ENCODE measurements around the gene ANK3.
A peak's percentile ranks its signal among the peaks of the same experiment; 100 is the strongest.

ANK3 gene

DNA sequence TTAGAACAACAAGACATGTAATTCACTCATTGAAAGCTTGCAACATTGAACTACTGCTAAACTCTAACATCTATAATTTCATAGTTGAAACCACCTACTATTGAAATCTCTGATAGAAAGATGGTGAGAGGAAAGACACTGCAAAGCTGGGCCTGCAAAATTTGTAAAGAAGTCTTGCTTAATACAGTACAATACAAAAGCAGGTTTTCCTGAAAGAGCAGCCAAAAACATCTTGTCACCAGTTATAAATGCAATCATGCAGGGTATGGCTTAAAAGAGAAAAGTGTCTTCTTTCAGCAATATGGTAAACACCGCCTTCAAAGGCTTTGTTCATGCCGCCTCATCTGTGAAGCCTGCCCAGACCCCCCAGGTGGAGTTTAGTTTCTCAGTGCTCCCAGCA lies 109.2 kb downstream of the ANK3 start:
- DNase-seq (ENCODE audit: low spot score), result no peak

DNA sequence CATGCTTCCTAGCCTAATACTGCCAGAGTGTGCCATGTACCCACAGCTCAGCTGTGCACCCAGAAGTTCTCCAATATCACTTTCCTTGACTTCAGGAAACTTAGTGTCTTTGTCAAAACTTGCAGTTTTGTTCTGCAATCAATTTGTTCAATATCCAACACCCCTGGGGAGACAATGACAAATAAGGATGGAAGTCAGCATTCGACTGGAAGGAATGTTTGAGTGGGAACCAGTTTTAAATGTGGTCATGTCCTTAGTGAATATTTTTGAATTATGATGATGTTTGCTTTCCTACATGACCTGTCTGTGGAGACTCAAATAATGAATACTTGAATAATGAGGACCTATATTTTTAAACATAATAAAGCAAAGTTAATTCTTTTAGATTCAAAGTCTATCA lies 112.0 kb downstream of the ANK3 start:
- no peak for DNase-seq (ENCODE audit: low spot score)

DNA sequence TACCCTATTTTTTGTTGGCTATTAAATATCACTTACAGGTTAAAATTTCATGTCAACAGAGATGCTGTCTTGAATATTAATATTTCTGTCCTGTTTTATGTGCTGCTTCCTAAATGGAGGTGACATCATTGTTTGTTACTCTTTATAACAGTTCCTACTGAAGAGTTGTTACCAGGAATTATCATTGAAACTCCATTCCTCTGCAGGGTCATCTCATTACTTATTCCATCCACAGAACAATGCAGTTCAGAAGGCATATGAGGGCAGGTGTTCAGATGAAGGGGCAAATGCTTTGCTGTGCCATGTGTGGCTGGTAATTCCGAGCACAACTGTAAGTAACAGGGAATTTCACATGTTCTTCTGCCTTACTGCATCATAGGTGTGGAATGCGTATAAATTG lies 113.4 kb downstream of the ANK3 start:
- DNase-seq (ENCODE audit: low spot score), result no peak

DNA sequence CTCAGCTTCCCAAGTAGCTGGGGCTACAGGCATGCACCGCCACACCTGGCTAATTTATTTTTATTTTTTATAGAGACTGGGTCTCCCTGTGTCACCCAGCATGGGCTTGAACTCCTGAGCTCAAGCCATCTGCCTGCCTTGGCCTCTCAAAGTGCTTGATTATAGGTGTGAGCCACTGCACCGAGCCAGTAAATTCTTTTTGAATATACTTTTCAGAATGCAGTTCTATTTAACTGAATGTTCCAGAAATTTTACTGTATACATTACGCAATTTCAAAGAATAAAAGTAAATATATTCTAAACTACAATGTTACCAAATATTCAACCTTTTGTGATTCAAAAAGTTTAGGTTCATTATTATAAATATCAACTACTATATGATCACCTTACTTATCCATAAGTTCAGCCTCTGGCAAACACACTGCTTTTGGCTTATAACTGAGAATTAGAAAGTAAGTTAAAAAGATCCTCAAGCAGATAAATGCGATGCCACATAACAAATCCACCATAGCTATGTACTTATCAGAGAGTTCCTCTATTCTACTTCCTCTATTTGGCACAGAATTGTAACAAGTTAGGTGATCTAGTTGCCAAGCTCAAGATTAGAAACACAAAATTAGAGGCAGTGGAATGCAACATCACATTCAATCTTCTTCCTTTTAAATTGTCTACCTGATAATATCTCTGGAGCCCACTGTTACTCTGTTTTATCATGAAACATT lies 118.2 kb downstream of the ANK3 start:
- peak; percentile 56 for DNase-seq (ENCODE audit: low spot score)

DNA sequence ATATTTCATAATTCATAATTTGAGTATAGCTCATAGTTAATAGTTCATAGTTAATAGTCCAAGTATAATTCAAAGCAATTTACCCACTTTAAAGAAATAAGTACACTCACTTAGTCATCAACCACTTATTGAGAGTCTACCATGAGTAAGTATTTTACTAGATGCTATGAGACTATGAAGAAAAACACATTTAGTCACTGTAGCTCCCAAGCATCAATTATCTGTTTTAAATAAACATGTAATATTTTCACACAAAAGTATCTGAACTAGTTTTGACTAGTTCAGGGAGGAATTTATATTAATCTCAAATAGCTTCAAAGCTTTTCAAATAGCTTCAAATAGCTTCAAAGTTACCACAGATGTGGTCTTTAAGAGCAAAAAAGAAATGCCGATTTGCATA lies 119.2 kb downstream of the ANK3 start:
- no peak for DNase-seq (ENCODE audit: low spot score)

DNA sequence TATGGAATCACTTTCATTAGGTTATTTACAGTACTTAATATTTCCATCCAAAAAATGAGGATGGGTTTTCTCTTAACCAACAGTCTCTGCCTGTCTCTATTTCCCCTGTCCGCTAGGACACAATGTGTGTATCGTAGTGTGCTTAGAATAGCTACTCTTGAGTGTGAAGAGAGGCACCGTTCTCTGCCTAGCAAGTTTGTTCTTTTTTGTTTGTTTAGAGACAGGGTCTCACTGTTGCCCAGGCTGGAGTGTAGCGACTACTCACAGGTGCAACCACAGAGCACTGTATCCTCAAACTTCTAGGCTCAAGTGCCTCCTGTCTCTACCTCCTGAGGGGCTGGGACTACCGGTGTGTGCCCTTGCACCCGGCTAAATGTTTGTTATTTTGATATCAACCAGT lies 121.9 kb downstream of the ANK3 start:
- no peak for DNase-seq (ENCODE audit: low spot score)

DNA sequence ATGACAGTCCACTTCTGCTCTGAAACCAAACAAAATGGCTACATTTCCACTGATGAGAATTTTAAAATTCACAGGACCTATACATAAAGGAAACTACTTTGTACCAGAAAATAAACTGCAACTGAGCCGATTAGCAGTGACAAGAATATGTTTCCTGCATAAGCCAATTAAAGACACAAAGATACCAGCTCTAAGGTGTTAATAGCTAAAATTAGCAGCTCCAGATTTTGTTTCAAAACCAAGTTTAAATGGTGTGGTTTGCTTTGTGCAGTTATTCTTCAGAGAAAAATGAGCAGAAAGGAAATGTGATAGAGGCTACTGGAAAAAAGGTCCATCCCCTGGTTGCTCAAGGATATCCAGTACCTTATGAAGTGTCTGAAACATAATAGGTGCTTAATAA lies 123.2 kb downstream of the ANK3 start:
- no peak for DNase-seq (ENCODE audit: low spot score)

DNA sequence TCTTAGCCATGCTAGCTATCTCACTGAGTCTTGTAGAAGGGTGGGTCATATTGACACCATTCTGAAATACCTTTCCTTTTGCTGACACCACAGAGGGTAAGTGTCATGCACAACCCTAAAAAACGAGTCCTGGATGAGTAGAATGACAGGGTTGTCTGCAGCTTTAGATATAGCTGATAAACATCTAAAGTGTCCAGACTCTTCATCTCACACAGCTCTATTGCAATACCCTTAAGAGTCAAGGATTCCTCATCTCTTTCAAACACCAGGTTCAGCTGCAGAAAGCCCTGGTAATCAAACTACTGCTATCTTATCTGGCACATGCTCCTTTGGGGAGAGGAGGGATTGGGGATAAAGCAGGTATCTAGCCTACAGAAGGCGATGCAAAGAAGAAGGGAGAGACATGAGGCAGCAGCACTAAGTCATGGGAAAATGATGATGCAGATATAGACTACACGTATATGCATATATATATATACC lies 127.0 kb downstream of the ANK3 start:
- DNase-seq (ENCODE audit: low spot score), result no peak

DNA sequence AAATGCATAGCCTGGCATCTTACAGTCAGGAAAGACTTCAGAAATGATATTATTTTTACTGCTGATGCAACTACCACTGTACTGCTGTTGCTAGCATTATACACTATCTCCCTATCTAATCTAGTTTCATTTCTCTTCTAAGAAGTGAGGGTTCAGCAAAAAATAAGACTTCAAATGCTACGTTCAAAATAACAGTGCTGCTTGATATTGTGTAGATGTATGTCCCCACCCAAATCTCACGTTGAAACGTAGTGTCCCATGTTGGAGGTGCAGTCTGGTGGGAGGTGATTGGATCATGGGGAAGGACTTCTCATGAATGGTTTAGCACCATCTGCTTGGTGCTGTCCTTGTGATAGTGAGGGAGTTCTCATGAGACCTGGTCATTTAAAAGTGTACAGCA lies 129.4 kb downstream of the ANK3 start:
- DNase-seq (ENCODE audit: low spot score), result no peak

DNA sequence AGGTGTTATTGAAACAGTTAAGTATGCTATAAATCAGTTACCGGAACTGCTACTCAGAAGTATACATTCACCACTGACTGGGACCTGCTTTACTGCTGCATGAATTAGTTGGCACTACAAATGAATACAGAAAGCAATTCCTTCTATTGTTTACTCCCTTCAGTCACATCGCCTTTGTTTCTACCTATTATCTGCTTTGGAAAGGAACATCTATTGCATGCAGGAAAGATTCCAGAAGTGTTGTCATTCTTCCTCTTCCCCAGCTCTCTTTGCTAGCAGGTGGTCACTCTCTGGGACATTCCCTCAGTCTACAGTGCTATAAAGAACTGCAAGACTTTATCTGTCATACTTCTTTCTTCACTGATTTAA lies 131.3 kb downstream of the ANK3 start:
- peak; percentile 52 for DNase-seq (ENCODE audit: low spot score)

DNA sequence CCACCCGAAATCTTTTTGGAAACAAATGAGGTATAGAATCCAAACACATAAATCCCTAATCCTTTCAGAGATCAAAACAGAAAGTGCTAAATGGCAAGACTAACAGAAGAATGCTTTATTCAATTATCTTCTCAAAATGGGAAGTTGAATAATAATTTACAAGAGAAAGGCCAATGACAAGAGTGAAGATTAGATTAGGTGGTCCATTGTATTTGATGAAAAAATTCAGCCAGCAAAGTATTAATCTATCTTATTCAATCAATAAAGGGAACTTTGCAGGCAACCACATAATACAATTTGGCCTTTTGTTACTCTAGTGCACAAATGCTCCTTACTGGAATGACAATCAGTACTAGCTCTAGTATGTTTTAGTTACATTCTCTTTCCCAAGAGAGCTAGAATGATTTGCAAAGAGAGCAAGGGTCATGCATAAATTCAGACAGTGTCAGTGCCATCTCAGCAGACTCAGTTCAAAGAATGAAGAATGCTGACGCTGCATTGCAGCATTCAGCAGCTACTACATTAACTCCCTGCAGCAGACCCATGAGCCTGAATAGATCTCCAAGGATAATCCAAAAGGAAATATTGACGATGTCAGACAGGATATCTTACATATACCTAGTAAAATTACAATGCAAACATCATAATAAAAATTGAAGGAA lies 131.8 kb downstream of the ANK3 start:
- DNase-seq (ENCODE audit: low spot score), result peak; percentile 67

DNA sequence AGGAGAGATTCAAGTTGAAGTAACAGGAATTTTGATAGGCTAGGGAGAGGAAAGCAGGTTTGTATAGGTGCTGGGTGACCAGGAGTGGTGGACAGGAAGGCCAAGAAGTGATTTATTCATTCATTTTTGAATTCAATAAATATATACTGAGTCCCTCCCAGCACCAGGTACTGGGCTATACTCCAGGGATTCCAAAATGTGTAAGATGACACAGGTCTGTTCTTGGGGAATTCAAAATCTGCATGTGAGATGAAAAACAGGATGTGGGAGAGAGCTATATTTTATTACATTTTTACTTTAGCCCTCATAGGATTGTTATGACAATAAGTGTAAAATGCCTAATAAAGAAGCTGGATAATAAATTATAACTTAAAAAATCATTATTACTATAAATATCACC lies 134.9 kb downstream of the ANK3 start:
- DNase-seq (ENCODE audit: low spot score), result no peak

DNA sequence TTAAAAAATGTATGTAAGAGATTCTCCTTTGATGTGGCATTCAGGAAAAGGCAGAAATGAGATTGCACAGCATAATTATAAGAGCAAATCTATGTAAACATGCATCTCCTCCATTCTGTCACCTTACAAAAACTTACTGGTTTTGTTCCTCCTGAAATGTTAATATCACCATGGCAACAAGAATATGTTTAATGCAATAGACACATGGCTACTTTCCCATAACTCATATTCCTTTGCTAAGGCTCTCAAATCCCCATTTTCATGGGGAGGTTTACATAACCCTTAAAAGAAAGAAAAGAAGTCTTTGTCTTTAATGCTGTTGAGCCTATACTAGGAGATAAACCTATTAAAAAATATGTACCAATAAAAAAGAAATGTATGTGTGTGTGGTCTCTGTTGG lies 136.2 kb downstream of the ANK3 start:
- no peak for DNase-seq (ENCODE audit: low spot score)

DNA sequence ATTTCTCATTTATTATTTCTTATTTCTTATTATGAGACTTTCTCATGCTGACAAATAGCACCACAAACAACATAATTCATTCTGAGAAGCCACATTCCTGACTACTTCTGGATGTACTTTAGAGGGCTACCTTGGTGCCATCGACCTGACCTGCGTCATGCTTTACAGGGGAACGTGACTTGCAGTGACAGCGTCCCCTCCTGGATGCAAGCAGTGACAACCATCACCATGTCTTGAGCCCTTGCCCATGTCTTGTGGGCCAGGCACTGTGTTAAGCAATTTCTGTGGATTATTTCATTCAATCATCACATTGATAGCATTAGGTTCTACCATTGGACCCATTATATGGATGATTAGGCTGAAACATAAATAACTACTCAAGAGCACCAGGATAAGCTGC lies 137.0 kb downstream of the ANK3 start:
- DNase-seq (ENCODE audit: low spot score), result no peak

DNA sequence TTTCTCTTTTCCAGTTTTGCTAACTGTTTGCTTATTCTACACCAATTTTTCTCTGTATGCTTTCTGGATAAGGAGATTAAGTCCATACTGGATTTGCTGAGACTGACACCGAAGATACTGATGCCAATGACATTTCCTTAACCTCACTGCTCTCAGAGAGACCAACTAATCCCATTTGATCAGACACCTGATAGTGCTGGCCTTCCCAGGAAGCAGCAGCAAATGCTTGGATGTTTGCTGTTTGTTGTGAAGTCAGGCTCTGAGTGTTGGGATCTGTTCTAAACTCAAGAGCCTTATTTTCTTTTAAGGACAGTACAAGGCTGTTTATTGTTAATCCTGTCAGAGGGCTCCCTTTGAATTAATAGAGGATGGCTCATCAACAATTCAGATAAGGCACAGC lies 143.3 kb downstream of the ANK3 start:
- no peak for DNase-seq (ENCODE audit: low spot score)

DNA sequence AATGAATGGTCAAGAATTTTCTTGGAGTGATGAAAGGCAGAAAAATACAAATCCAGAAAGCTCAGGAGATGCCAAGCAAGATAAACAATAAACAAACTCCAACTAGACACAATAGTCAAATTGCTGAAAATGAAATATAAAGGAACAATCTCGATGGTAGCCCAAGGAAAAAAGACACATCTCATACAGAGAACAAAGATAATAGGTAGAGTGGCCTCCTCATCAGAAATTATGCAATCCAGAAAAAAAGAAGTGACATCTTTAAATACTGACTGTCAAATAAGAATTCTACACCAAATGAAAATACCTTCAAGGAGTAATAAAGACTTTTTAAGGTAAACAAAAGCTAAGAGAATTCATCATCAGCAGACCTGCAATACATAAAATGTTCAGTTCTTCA lies 150.4 kb downstream of the ANK3 start:
- DNase-seq (ENCODE audit: low spot score), result no peak

DNA sequence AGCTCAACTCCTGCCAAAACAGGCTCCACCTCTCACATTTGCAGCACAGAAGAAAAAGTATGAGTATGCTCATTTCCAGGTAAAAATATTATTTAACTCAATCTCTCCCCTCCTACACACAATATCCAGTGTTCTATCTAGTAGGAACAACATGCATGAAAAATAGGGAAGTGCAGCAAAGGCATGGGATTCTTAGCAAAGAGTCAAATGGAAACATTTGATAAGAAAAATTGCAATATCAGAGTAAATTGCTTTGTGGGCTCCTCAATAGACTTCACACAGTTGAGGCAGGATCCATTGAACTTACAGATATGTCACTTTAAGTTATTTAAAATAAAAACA lies 150.9 kb downstream of the ANK3 start:
- no peak for DNase-seq (ENCODE audit: low spot score)

DNA sequence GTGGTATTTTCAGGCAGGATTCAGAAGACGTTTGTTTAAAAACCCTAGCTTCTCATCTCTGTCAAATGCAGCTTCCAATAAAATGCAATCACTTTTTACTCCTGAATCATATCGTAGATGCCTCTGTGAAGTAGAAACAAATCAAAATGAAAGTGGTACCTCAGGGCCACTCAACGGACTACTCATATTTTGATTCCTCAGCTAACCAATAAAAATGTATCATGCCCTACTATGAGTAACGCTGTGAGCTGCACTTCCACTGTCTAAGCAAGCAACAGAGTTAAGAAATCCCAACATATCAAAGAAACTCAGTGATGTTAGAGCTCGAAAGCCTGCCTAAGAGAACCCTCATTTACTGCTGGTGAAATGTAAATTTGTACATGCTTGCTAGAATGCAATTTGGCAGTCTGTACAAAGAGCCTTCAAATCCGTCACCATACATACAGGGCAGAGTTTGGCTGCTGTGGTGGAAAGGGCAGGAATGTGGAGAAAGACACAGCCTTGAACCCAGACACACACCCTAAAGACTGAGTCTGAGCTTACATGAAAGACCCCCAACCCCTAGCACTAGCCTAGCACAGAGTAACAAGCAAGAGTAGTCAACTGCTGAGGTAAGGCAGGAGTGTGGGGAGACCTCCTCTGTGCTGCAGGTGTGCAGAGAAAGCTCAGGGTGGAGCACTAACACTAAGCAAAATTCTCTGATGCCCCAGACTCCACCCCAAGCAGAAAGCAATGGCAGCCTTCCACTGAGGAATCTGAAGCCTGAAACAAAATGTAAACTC lies 151.5 kb downstream of the ANK3 start:
- no peak for DNase-seq (ENCODE audit: low spot score)

DNA sequence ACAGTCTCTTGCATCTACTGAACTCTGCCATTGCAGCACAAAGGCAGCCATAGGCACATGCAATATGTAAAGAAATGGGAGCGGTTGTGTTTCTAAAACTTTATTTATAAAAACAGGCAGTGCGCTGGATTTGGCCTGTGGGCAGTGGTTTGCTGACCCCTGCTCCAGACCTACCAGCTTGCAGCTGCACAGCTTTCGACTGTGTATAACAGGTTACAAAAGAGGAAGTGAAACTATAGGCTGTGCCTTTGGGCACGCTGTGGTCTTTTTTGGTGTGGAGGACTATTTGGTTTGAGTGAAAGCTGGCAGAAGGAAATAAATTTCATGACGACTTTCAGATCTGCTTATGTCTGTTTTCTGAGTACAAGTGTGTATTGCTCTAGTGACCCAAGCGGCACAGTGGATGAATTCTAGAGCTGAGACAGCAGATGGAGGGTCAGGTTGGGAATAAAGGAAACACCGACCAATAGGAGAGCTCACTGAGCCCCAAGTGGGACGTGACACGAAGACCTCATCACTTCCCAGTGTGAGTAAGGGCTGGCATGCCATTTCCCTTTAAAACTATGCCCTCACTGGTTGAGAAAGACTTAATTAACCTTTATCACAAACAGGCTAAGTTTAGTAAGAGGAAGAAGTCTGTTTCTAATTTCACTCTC lies 152.7 kb downstream of the ANK3 start:
- DNase-seq (ENCODE audit: low spot score), result peak; percentile 92

DNA sequence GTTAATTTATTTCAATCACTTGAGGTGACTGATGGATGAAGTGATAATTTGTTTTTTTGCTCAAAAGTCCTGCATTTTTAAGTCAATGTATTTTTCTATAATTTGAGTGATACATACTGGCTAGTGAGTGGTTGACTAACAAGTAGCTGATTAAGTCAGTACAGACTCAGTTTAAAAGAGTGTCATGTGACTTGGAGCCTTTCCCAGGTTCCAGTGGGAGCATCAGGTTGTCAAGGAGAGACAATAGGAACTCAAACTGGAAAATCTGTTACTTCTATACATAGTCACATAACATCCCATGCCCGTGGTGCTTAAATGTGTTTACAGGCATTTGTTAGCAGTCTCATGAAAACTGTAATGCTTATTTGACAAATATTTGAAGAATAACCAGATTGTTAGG lies 154.7 kb downstream of the ANK3 start:
- peak; percentile 81 for DNase-seq (ENCODE audit: low spot score)

DNA sequence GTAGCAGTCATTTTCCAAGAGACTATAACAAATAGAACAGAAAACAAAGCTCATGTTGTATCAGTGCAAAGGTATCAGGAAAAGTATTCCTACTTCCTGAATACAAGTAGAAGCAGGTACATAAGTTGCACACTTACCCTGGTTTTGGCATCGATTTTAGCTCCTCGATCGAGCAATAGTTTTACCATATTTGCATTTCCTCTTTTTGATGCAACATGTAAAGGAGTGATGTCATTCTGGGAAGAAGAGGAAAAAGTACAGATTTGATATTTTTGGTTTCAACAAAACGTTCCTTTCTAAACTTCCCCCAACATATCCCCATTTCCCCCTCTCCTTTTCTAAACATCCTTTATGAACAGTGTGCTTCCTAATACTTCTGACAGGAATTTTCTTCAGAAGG lies 155.1 kb downstream of the ANK3 start:
- no peak for DNase-seq (ENCODE audit: low spot score)

DNA sequence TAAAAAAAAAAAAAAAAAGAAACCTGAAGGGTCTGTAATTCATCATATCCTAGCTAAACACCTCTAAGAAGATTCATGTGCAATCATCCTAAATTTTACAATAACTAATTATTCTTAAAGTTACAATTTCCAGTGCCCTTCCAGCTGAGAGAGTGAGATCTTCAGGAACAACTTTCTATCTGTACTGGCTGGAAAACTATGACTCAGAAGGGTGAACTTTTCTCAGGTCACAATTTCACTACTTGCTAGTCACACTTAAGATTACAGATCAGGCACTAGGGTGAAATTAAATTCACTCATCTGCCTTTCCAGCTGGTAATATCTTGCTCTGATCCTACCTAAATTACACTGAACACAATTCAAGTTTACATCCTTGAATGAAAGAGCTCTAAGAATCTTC lies 158.8 kb downstream of the ANK3 start:
- DNase-seq (ENCODE audit: low spot score), result no peak

Data from pons (tissue), 1 donor.